NCI-H748 treated with DMSO at 0.1 percent for 48 hours (cell line): ENCODE data around the gene HIP1.
"Not testable (repeated sequence)": the region's sequence is repeated elsewhere in the genome, so short reads cannot be mapped to it uniquely, and the experiment has no call there.

Experiments used
- DNase-seq: peaks from one replicate; lab custom pipeline; 2025; lab: John Stamatoyannopoulos, UW

Gene HIP1

GRCh38 chr7:75569629-75570282 lies 169.0 kb downstream of the HIP1 start:
- not testable (repeated sequence) for DNase-seq

DNA sequence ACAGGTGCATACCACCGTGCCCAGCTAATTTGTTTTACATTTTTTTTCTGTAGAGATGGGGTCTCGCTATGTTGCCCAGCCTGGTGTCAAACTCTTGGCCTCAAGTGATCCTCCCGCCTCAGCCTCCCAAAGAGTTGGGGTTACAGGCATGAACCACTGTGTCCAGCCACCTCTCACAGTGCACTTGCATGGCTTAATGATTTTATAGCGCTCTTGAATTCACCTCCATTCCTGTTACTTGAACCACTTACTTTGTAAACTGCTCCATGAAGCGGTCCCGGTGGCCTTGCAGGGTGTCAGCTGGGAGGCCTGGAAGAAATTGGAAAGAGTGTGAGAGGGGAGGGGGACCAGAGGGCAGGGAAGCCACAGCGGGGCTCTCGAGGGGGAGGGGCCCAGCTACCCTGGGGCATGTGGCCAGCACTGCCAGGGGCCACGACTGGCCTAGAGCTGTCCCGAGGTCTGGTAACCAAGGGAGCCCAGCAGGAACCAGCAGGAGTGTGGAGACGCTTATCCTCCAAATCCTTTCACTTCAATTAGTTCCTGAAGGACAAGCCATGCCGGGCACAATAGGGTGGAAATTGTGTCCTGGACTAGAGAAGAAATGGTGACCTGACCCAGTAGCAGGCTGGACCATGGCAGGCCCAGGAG lies 170.7 kb downstream of the HIP1 start:
- DNase-seq, result no peak

DNA sequence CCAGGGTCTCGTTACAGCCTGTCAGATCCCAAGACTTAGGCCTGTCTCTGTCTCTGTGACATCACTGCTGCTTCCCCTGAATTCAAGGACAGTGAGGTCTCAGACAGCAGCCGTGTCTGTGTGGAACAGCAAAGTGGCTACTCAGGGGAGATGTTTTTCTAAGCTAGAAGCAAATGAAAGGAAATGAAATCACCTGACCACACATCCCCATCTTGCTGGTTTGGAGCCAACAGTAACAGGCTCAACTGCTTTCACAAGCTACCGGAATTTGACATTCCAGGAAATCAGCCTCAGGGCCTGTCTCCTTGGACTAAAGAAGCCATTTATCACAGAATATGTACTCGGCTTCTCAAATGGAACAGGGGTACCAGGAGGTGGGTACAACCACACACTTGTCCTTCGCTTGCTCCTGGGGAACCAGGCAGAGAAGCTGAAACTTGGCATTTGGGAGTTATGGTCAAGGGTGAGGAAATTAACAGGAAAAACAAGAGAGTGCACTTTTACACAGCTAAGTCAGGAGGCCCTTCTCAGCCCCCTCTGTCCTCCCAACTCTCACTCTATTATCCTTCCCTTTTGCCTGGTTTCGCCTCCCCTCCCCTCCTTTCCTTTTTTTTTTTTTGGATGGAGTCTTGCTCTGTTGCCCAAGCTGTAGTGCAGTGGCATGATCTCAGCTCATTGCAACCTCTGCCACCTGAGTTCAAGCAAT lies 173.5 kb downstream of the HIP1 start:
- no peak for DNase-seq

- DNase-seq, result no peak
Measured at GRCh38 chr7:75563171-75563570, 175.6 kb downstream of the HIP1 start.

- no peak for DNase-seq
Measured at GRCh38 chr7:75559976-75560365, 178.8 kb downstream of the HIP1 start.

GRCh38 chr7:75559355-75559975 lies 179.3 kb downstream of the HIP1 start:
- no peak for DNase-seq

GRCh38 chr7:75556835-75557234 lies 181.9 kb downstream of the HIP1 start:
- not testable (repeated sequence) for DNase-seq

GRCh38 chr7:75555736-75556135 lies 183.0 kb downstream of the HIP1 start:
- DNase-seq, result no peak

GRCh38 chr7:75546237-75547015 lies 192.3 kb downstream of the HIP1 start:
- DNase-seq, result no peak

- no peak for DNase-seq
Measured at GRCh38 chr7:75537731-75538130, 201.0 kb downstream of the HIP1 start.

DNA sequence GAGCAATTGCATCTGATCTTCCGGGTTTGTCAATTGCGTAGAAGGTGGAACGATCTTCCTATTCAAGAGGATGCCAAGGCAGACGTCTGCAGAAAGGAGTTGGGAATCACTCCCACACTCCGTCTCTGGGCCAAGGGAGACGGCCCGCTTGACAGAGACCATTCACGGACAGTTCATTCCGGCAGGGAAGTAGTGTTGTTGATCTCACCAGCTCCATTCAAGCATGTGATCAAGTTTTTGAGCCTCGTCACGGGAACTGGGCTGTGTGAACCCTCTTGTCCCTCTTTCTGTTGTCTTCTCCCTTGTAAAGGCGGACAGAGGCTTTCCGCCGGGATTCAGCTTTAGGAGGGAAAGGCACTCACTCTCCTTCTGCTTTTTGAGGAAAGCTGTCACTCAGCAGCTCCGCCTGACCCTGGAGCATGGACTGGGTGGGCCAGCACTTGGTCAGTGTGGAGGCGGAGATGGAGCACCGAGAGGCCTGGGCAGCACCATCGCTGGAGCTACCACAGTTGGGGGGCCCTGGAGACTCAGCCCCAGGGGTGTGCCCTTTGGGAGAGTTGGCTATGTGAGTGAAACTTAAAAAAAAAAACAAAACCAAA lies 201.7 kb downstream of the HIP1 start:
- DNase-seq, result no peak

DNA sequence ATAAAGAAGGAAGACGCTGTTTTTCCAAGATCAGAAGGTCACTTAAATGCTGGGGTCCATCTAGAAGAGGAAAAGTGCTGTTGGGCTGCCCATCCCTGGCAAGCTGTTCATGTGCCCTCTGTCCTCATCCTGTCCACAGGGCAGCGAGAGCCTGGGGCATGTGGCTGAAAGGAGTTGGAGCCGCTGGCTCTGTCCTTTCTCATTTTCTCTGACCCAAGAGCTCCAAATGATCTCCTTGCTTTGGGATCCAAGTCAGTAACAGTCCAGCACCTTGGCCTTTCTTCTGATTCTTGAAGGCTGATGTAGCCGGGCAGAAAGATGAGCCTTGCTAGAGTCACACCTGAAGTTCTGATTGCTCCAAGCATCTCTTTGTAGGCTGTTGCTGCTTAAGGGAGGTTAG lies 202.2 kb downstream of the HIP1 start:
- DNase-seq, result no peak

DNA sequence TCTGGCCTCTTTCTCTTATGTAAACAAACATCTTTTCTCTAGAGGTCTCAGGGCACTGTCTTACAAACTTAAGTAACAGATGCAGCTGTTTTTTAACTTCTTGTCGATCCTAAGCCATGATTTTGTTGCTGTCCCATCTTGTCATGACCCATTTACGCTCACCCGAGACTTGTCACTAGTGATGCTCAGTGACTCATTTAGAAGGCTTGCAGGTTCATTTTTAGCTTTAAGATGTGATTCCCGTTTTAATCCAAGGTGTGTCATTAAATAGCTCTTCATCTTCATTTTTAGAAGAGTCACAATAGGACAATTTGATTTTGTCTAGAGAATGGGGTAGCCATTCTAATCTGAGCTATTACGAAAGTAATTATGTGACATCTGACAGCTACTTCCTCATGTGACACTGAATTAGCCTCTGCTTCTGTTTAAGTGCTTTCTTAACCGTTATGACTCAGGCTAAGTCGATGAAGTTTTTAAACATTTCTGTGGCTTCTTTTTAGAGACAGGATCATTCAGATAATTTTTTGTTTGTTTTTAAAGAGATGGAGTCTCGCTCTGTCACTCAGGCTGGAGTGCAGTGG lies 203.9 kb downstream of the HIP1 start:
- no peak for DNase-seq

- DNase-seq, result no peak
Measured at GRCh38 chr7:75533926-75534325, 204.8 kb downstream of the HIP1 start.

GRCh38 chr7:75532639-75533038 lies 206.1 kb downstream of the HIP1 start:
- no peak for DNase-seq

- DNase-seq, result no peak
Measured at GRCh38 chr7:75531359-75531821, 207.4 kb downstream of the HIP1 start.

DNA sequence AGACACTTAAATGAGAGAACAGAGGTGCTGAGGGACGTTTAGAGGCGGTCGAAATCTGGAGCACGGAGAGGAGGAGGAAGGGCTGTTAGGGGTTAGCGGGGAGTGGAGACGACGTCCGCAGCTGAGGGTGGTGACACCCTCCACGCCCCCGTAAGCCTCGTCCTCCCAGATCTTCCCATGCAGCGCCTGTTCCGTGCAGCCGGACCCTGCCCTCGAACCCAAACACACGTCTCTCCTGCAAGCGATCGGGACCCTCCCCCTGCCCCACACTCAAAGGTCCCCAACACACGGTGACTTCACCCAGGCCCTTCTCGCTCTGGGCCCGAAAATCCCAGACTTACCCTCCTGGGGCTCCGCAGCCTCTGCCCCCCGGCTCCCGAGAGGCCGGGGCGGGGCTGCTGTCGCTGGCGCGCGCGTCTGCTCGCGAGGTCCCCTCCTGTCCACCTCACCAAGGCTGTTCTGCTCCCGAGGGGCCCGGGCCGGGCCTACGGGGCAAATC lies 211.5 kb downstream of the HIP1 start:
- DNase-seq, result not testable (repeated sequence)

GRCh38 chr7:75521727-75522126 lies 217.0 kb downstream of the HIP1 start:
- DNase-seq, result not testable (repeated sequence)

DNA sequence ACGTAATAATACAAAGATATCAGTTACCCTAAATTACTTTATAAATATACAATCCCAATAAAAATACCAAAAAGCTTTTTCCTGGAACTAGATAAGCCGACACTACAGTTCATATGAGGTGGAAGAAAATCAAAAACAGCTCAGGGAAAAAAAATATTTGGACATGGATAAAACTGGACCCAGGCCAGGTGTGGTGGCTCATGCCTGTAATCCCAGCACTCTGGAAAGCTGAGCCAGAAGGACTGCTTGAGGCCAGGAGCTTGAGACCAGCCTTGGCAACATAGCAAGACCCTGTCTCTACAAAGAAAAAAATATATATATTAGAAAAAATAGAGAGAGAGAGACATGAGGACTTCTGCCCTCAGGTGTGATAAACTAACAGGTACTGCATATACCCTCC lies 219.9 kb downstream of the HIP1 start:
- DNase-seq, result not testable (repeated sequence)

GRCh38 chr7:75509033-75509432 lies 229.7 kb downstream of the HIP1 start:
- DNase-seq, result not testable (repeated sequence)

- not testable (repeated sequence) for DNase-seq
Measured at GRCh38 chr7:75492020-75492419, 246.7 kb downstream of the HIP1 start, which contains the start of gene SPDYE5. Gene SPDYE5, plus strand, starts transcription at chr7:75492320. Its CDS starts 1,728 bp downstream, at chr7:75494048.
